Neural cell (in vitro differentiated cells): ENCODE data around the gene HDAC10. TPM values are rescaled to one million over a fixed set of nuclear protein-coding genes. Genes with fewer than 3 reads are reported as not detected.

Experiments used
- H2AFZ ChIP-seq: fragments of 200-600, 300-800 bp; sonication (generic), shearing (Covaris generic); 2 replicates; pipeline ENCODE4 v1.6.0; 2014; ENCODE audit warnings: low read depth, mild to moderate bottlenecking, antibody characterized with exemption, low read length, moderate library complexity
- H3F3A ChIP-seq: fragments of 200-600 bp; shearing (Covaris generic); 2 replicates; pipeline ENCODE4 v1.6.1; 2016; ENCODE audit warnings: mild to moderate bottlenecking, moderate library complexity, mixed read lengths, antibody characterized with exemption, low read length; ENCODE audit not compliant: insufficient read depth, poor library complexity, severe bottlenecking
- H3K27ac ChIP-seq: fragments of 200-600, 300-800 bp; sonication (generic), shearing (Covaris generic); 2 replicates; pipeline ENCODE4 v1.5.1; 2014; ENCODE audit warnings: mild to moderate bottlenecking, low read length, moderate library complexity
- H3K27me3 ChIP-seq: fragments of 300-800, 200-600 bp; sonication (generic), shearing (Covaris generic); 2 replicates; pipeline ENCODE4 v1.6.0; 2014; ENCODE audit warnings: mild to moderate bottlenecking, low read depth, low read length, moderate library complexity; ENCODE audit not compliant: insufficient read depth
- H3K36me3 ChIP-seq: fragments of 300-800, 200-600 bp; sonication (generic), shearing (Covaris generic); 2 replicates; pipeline ENCODE4 v1.5.1; 2014; ENCODE audit warnings: mild to moderate bottlenecking, antibody characterized with exemption, low read length, moderate library complexity; ENCODE audit not compliant: insufficient read depth
- H3K4me2 ChIP-seq: fragments of 300-800, 200-600 bp; sonication (generic), shearing (Covaris generic); 2 replicates; pipeline ENCODE4 v1.6.0; 2014; ENCODE audit warnings: mild to moderate bottlenecking, low read length
- H3K4me3 ChIP-seq: fragments of 300-800, 200-600 bp; sonication (generic), shearing (Covaris generic); 2 replicates; pipeline ENCODE4 v1.5.1; 2014; ENCODE audit warnings: mild to moderate bottlenecking, low read length, moderate library complexity
- H3K79me2 ChIP-seq: fragments of 200-600 bp; shearing (Covaris generic); replicated peaks from 2 replicates; pipeline ENCODE4 v1.6.0; 2014; ENCODE audit warnings: mild to moderate bottlenecking, low read length, moderate library complexity; ENCODE audit not compliant: insufficient read depth
- H3K9ac ChIP-seq: fragments of 300-800, 200-600 bp; sonication (generic), shearing (Covaris generic); 2 replicates; pipeline ENCODE4 v1.6.1; 2016; ENCODE audit warnings: mild to moderate bottlenecking, low read length, mixed read lengths
- H3K9me2 ChIP-seq: fragments of 200-600 bp; shearing (Covaris generic); 2 replicates; pipeline ENCODE4 v1.6.1; 2016; ENCODE audit warnings: mild to moderate bottlenecking, low read length, mixed read lengths; ENCODE audit not compliant: insufficient read depth
- H3K9me3 ChIP-seq: fragments of 200-600, 300-800 bp; sonication (generic), shearing (Covaris generic); 2 replicates; pipeline ENCODE4 v1.6.1; 2016; ENCODE audit warnings: mild to moderate bottlenecking, mixed run types, low read length, moderate library complexity, mixed read lengths
- H4K20me1 ChIP-seq: fragments of 200-600 bp; shearing (Covaris generic); 2 replicates; pipeline ENCODE4 v1.6.1; 2016; ENCODE audit warnings: mild to moderate bottlenecking, mixed run types; ENCODE audit not compliant: insufficient read depth
- EP300 ChIP-seq: fragments of 450-650 bp; conservative IDR thresholded peaks from 2 replicates; pipeline ENCODE4 v1.6.1; 2014; ENCODE audit warnings: antibody characterized with exemption, mild to moderate bottlenecking, moderate library complexity; ENCODE audit not compliant: poor library complexity, severe bottlenecking
- EZH2 ChIP-seq: fragments of 200-600, 300-800 bp; shearing (Covaris generic), sonication (generic); IDR thresholded peaks from 2 replicates; pipeline ENCODE4 v1.6.1; 2014; ENCODE audit warnings: antibody characterized with exemption, low read length, borderline replicate concordance, mild to moderate bottlenecking; ENCODE audit not compliant: insufficient read depth, poor library complexity, severe bottlenecking
- MXI1 ChIP-seq: fragments of 450-650 bp; conservative IDR thresholded peaks from 2 replicates; pipeline ENCODE4 v1.6.1; 2014; ENCODE audit warnings: antibody characterized with exemption, mild to moderate bottlenecking; ENCODE audit not compliant: poor library complexity, severe bottlenecking
- POLR2AphosphoS5 ChIP-seq: IDR thresholded peaks from 2 replicates; pipeline ENCODE4 v1.6.1; 2012
- RAD21 ChIP-seq: fragments of 450-650 bp; conservative IDR thresholded peaks from 2 replicates; pipeline ENCODE4 v1.6.1; 2014; ENCODE audit warnings: antibody characterized with exemption, mild to moderate bottlenecking, moderate library complexity
- SMC3 ChIP-seq: fragments of 450-650 bp; conservative IDR thresholded peaks from 2 replicates; pipeline ENCODE4 v1.6.1; 2014; ENCODE audit warnings: antibody characterized with exemption, mild to moderate bottlenecking, moderate library complexity; ENCODE audit not compliant: poor library complexity
- TAF1 ChIP-seq: IDR thresholded peaks from 2 replicates; pipeline ENCODE4 v1.6.1; 2012; ENCODE audit warnings: low read depth
- polyA plus RNA-seq: library from polyadenylated mRNA; depleted of rRNA; stranded (reverse); fragments of >200 nt; gene quantifications from 2 replicates; pipeline ENCODE4 v1.2.3, GENCODE V29; 2014
- TF ChIP-seq, protein P1 (sequence below): IDR thresholded peaks from 2 replicates; pipeline ENCODE4 v1.6.1; 2012; ENCODE audit warnings: borderline replicate concordance
- TF ChIP-seq, protein P2 (sequence below): fragments of 450-650 bp; IDR thresholded peaks from 2 replicates; pipeline ENCODE4 v1.5.1; 2014; ENCODE audit warnings: antibody characterized with exemption, mild to moderate bottlenecking, moderate library complexity; ENCODE audit not compliant: poor library complexity, severe bottlenecking

Gene HDAC10
- polyA plus RNA-seq, 1 donor from 2014 or later = 39.1 TPM

DNA sequence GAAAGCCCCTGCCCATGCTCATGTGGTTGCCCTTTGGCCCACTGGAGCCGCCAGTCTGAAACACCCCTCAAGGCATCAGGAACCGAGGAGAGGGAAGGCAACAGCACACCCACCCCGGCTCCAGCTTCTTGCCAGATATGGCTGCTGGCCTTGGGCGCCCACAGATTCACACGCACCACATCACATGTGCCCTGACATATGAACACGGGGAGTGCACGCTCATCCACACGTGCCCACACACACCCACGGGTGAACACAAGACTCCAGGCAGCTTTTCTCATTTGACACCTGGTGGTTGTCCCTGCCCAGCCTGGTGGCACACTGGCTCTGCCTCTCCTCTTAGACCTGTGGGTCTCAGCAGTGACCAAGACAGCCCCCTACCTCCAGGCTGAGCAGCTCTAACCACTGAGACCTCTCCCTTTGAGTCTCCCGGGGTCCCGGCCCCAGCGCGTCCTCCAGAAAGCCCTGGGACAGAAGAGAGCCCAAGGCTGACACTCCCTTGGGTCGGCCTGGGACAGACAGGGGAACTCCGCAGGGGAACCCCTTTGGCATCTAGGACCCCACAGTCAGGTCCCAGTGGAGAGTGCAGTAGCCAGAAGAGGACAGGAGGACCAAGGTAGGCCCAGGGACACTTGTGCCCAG is 13.2 kb upstream of the HDAC10 start:
- Histone ChIP-seq H3F3A (no peaks in the 10 kb centered on the region), H3K27ac (no peak overlapping the region), H3K36me3 (no peaks in the 10 kb centered on the region), H3K4me3 (no peak overlapping the region), H3K9me2 (no peaks in the 10 kb centered on the region), H3K27me3 (no peaks in the 10 kb centered on the region), H4K20me1 (no peaks in the 10 kb centered on the region), H3K4me2 (no peak overlapping the region), H3K9me3 (no peaks in the 10 kb centered on the region), H3K9ac (no peak overlapping the region), H3K79me2 (peaks cover 6% of the 10 kb centered on the region), H2AFZ (no peak overlapping the region)
- TF ChIP-seq, protein P1, sequence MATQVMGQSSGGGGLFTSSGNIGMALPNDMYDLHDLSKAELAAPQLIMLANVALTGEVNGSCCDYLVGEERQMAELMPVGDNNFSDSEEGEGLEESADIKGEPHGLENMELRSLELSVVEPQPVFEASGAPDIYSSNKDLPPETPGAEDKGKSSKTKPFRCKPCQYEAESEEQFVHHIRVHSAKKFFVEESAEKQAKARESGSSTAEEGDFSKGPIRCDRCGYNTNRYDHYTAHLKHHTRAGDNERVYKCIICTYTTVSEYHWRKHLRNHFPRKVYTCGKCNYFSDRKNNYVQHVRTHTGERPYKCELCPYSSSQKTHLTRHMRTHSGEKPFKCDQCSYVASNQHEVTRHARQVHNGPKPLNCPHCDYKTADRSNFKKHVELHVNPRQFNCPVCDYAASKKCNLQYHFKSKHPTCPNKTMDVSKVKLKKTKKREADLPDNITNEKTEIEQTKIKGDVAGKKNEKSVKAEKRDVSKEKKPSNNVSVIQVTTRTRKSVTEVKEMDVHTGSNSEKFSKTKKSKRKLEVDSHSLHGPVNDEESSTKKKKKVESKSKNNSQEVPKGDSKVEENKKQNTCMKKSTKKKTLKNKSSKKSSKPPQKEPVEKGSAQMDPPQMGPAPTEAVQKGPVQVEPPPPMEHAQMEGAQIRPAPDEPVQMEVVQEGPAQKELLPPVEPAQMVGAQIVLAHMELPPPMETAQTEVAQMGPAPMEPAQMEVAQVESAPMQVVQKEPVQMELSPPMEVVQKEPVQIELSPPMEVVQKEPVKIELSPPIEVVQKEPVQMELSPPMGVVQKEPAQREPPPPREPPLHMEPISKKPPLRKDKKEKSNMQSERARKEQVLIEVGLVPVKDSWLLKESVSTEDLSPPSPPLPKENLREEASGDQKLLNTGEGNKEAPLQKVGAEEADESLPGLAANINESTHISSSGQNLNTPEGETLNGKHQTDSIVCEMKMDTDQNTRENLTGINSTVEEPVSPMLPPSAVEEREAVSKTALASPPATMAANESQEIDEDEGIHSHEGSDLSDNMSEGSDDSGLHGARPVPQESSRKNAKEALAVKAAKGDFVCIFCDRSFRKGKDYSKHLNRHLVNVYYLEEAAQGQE = no peak
- no peak for TF ChIP-seq RAD21
- TF ChIP-seq MXI1 = no peak
- no peak for TF ChIP-seq EZH2
- TF ChIP-seq, protein P2, sequence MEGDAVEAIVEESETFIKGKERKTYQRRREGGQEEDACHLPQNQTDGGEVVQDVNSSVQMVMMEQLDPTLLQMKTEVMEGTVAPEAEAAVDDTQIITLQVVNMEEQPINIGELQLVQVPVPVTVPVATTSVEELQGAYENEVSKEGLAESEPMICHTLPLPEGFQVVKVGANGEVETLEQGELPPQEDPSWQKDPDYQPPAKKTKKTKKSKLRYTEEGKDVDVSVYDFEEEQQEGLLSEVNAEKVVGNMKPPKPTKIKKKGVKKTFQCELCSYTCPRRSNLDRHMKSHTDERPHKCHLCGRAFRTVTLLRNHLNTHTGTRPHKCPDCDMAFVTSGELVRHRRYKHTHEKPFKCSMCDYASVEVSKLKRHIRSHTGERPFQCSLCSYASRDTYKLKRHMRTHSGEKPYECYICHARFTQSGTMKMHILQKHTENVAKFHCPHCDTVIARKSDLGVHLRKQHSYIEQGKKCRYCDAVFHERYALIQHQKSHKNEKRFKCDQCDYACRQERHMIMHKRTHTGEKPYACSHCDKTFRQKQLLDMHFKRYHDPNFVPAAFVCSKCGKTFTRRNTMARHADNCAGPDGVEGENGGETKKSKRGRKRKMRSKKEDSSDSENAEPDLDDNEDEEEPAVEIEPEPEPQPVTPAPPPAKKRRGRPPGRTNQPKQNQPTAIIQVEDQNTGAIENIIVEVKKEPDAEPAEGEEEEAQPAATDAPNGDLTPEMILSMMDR = no peak
- no peak for TF ChIP-seq POLR2AphosphoS5
- no peak for TF ChIP-seq EP300
- no peak for TF ChIP-seq SMC3
- no peak for TF ChIP-seq TAF1

DNA sequence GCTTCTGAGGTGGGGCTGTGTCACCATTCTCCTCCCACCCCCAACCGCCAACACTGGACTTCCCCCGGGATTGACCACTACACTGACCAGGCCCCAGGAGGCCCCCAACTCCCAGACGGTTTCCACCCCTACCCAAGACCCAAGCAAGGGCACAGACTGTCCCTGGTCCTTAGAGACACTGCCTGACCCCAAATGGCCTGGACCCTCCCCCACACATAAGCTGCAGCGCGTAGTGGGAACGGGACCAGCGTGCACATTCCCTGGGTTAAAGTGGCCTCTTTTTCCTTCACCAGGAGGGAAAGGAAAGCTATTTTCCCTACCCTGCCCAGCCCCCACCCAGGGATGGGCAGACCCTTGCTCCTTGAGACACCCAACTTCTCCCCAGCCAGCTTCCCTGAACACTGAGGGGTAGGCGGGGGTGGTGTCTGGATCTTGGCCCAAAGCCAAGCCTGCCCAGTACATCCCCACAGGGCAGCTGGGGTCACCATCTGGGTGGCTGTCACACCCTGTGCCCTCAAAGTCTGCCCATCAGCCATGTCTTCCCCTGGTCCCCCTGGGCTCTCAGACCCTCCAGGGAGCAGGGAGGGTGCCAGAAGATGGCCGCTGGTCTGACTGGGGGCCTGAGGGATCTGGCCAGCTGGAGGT is 12.0 kb upstream of the HDAC10 start:
- TF ChIP-seq EZH2 (no peak), POLR2AphosphoS5 (no peak), RAD21 (no peak), TAF1 (no peak), SMC3 (no peak), MXI1 (no peak), EP300 (no peak)
- TF ChIP-seq, protein P1 = no peak
- TF ChIP-seq, protein P2 = no peak
- Histone ChIP-seq H3K36me3 (no peaks in the 10 kb centered on the region), H3K27me3 (no peaks in the 10 kb centered on the region), H3K4me3 (no peak overlapping the region), H3K9me2 (no peaks in the 10 kb centered on the region), H3K27ac (no peak overlapping the region), H3K9me3 (no peaks in the 10 kb centered on the region), H3K9ac (no peak overlapping the region), H4K20me1 (no peaks in the 10 kb centered on the region), H3K79me2 (peaks cover 6% of the 10 kb centered on the region), H3F3A (no peaks in the 10 kb centered on the region), H2AFZ (no peak overlapping the region), H3K4me2 (no peak overlapping the region)
